HTERT RPE-1 (cell line): ENCODE data around the gene XYLT1.

ENCODE experiments used
- in situ Hi-C: fragments of 300-500 bp; cut with MboI; formaldehyde crosslinking; loops from 4 replicates; pipeline ENCODE4 v1.14.3; 2020; ENCODE audit warnings: low sequenced_read_pairs

Gene XYLT1

DNA sequence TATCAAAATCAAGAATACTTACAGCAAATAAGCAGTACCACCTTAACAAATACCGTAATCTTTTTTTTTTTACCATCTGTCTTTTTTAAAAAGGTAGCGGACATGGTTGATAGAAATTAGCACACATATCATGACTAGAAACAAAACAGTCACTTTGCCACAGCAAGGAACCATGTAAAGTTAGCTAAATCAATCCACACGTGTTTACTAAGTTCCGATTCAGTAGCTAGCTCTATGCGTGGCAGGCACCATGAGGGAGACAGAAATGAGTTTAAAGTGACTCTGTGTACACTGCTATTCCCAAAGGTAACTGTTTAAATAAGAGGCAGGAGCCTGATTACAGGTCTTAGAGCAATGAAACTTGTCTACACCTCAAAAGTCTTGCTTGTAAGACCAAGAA is 108.6 kb downstream of the XYLT1 start:
- in situ Hi-C loops: no loop called here

DNA sequence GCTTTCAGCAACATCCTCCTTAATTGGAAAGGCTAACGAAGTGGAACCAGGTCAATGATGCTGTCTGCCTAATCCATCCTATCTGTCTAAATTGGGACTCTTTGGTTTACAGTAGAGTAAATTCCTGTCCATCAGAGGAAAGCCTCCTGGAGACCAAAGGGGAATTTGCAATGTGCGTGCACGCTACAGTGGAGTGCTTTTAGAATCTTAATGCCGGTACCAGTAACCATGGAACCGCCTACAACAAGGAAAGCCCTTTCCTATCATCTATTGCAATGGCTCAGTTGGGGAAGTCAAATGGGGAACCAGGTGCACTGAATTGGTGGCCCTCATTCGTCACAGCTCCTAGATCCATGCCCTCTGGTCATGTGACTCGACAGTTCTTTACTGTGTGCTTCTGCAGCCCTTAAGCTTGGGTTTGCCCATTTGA is 110.1 kb downstream of the XYLT1 start:
- in situ Hi-C loops: no loop called here

DNA sequence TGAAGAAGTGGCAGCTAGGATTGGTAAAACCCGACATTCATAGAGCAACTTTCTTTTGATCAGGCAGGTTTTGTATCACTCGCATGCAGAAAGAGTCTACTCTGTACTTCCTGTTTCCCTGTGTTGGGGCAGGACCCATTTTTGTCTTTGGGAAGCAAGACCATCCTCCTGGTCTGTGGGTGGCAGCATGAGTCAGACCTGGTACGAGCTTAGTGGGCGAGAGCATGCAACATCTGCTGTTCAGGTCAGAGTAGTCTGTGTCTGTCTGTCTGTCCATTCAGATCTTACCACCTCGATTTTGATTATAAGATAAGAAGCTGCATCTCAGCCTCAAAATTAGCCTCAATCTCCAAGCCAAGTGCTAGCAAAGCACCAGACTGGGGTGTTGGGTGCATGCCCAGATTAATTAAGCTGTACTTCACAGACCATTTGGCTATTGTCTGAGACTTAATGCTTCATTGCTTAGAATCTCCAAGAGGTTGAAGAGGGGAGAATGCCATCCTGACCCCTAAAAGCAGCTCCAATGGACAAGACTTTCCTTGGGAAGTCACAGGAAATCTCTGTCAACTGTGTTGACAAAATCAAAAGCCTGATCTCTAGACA is 110.9 kb downstream of the XYLT1 start:
- in situ Hi-C loops: no loop called here

DNA sequence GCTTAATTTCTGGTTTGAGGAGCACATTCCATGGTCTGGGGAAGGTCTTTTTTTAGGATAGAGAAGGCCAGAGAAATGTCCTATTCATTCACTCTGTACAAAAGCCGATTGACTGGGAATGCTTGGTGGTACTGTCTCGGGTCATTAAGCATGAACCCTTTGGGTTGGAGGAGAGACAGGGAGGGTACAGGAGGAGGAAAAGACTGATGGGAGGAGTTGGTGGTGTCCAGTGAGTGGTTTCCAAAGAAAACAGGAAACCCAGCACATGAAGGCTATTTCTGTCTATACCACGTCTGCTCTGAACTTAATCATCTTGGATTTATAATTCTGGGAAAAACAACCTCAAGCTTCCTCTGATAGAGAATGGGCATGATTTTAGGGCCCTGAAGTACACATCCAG is 111.9 kb downstream of the XYLT1 start:
- in situ Hi-C loops: no loop called here

DNA sequence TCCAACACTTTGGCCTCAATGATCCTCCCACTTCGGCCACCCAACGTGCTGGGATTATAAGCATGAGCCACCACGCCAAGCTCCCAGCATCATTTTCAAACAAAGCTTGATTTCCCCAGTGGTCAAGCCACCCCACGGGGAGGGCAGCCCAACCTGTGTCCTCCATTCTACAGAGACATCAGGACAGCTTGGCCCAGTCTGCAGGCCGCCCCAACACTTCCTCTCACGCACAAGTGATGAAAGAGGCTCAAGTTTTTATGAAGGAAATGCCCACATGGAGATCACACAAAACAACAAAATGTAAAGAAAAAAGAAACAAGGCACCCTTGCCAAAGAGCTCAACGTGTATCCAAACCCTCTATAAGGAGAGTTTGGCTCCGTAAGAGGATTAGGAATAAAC is 112.4 kb downstream of the XYLT1 start:
- in situ Hi-C loops: no loop called here

DNA sequence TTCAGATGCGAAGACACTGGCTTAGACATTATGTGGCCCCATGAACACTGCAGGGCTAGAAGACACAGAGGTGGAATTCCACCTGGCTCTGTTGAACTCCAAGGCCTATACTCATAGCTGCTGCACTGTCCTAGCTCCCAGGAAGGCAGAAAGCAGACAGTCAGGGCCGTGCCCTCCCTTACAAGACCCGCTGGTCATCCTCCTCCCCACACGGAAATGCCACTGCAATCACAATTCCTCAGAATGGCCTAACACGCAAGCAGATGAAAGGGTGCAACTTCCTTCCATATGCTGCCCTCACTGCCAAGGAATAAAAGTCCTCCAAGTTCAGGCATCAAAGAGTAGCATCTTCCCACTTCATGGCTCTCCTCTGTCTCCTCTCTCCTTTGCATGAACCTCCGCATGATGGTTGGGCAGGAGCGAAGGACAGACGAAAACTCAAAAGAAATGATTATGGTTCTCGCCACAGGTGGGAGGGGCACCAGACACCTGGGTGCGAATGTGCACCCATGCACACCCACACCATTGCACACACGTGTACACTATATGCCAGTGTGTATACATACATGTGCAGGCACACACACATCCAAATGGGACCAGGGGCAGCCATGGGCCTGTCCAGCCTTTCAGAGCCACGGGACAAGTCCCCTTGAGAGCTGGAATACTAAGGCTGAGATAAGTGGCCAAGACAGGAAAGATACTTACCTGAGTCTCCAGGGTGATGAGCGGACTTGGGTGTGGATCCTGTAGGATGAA is 113.3 kb downstream of the XYLT1 start:
- in situ Hi-C loops: no loop called here

DNA sequence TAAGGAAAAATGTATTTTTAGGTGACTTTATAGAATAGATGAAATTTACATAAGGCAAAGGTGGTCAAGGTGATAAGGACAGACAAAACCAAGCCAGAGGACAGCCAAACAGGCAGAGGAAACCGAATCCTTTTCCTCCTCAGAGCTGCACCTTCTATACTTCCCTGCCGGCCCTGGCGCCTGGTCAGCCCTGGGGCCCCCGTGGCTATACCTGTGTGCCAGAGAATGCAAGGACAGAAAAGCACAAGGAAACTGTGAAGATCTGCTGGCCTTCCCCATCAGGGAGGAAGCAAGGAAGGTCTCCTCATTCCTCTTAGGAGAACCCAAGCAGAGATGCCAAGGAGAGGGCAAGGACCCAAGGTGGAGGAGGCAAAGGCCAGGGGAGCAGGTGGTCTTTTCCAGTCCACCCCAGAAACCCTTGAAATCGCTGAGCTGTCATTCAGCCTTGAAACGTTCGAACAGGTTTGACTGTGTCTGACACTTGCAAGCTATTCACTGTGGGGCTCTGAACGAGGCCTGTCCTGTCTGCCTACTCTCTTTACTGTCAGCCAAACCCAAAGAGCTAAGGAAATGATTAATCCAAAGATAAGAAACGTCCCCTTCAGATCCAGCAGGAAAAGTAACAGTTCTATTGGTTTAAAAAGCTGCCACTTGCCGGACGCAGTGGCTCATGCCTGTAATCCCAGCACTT is 114.4 kb downstream of the XYLT1 start:
- in situ Hi-C loops: no loop called here

DNA sequence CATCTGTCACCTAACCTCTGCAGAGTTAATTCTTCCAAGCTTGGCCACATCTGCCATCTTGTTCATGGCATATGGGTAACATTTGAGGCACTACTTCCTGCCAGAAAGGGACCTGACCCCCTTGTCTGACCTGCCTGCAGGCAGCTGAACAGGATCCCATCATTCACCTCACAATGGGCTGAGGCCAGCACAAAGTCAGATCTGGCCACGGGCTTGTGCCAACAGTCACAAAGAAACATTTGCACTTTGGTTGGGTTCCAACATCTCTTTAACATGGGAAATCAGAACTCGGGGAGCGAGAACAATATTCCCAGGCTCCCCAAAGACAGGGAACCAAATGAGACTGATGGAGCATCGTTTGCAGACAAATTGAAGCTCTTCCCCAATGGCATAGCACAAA is 116.1 kb downstream of the XYLT1 start:
- in situ Hi-C loops: no loop called here

DNA sequence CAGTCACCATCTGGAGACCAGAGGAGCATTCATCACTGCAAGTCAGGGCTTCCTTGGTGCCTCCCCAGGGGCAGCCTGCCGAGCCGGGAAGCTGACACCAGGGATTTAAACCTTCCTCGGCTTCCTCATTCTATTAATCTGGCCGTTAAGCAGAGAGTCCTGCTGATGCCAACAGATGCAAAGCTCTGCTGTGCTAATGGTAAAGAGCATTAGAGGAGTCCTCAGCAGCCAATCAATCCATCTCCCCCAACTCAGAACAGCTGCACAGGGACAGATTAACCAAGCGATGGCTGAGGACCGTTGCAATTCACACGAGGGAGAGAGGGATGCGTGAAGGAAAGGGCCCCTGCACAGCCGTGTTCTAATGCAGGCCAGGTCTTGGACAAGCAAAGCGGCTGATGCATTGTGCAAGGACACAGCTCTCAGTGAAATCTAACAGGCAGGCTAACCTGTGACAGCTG is 116.6 kb downstream of the XYLT1 start:
- in situ Hi-C loops: no loop called here

DNA sequence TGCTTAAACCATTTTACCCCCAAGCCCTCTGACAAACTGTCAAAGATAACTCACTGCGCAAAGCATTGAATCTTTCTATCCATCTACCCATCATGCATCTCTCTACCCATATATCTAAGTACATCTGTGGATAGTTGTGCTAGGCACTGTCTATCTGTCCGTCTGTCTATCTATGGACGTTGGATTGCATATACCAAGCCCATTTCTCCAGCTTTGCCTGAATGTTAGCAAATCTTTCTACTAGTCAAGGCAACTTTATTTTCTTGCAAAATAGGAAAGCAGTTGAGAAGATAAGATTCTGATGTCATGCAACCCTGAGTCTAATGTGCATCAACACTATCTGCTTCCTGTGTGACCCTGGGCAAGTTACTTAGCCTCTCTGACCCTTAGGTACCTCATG is 117.2 kb downstream of the XYLT1 start:
- in situ Hi-C loops: no loop called here

DNA sequence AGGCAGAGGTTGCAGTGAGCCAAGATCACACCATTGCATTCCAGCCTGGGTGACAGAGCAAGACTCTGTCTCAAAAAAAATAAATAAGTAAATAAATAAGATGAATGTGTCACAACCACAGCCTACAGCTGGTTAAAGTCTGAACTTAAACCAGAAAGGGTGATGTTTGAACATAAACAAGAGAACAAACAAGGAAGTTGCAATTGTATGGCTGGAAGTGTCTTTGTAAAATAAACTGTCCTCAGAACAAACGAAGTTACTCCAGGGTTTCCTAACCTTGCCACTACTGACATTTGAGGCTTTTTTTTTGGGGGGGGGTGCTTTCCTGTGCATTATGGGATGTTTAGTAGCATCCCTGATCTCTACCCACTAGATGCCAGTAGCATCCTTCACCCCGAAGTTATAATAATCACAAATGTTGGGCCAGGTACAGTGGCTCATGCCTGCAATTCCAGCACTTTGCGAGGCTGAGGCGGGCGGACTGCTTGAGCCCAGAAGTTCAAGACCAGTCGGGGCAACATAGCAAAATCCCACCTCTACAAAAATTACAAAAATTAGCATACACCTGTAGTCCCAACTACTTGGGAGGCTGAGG is 119.2 kb downstream of the XYLT1 start:
- in situ Hi-C loops: no loop called here

DNA sequence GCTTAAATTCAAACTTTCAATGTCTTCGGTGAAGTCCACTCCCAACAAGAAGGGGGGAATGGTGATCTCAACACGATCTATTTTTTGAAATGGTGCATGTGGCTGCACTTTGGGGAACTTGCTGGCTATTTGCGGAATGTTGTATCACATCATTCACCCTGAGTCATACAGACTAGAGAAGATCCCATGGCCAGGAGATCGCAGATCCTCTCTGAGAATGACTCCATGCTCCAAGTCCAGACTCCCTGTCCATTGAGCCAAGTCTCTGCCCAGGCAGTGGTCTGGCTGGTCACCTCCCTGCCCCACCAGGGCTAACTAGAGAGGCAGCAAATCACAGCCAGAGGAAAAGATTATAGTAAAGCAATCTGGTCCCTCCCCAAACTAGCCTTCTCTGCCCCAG is 120.6 kb downstream of the XYLT1 start:
- in situ Hi-C loops: no loop called here

DNA sequence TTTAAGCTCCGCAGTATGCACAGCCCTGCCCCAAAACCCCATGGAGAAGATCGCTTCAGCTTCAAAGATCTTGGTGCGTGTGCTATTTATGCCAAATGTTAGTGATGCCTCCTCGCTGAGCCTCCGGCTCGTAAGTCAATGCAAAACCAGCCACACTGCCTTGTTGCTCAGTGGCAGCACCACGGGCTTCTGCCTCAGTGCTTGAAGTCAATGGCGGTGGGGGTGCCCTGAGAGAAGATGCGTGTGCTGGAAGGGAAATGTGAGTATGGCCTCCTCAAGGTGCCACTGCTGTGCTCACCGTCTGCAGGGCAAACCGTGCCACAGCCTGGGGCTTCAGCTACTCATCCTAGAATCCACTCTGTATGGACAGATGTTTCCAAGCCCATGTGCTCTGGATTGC is 121.9 kb downstream of the XYLT1 start:
- in situ Hi-C loops: no loop called here

DNA sequence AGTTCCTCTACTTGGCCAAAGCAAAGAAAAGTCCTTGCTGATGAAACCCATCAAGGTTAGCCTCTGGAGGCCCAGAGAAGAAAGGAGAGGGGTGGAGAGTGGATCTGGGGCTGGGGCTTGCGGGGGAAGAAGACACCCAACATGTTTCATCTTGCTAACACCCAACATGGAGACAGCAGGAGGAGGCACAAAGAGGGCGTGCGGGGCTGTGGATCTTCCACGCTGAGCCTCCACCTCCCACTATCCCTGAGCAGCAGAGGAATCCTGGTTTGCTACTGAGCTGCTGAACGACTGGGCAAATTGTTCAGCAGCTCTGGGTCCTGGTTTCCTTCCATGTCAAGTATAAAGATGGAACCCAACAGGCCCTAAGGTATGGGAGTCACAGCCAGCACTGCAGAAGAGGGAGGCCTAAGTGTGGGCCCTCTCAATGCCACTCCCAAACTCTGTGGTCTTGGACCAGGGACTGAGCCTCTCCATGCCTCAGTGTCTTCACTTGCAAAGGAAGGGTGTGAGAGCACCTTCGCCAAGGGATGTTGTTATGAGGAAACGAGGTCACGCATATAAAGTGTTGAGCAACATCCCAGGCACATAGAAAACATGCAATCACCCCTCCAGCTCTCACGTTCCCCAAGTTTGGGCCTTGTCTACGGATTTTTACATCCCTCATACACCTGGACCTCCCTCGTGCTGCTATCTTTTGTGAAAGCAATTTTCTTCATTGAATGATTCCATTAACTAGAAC is 122.5 kb downstream of the XYLT1 start:
- in situ Hi-C loops: no loop called here

DNA sequence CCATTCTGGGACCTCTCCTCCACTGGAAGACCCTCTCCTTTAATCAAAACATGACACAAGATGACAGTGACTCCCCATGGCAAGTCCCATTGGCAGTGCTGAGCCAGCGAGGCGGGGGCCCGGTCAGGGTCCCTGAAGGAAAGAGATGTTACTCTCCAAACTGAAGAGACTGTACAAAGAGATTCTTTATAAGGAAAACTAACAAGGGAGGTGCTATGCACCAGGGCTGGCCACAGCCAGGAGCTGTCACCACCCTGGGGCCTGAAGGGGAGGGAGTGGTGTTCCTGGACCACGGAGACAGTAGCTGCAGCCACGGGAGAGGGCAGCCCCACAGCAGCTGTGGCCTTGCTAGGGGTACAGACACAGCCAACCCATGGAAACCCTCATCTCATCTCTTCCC is 123.1 kb downstream of the XYLT1 start:
- in situ Hi-C loops: no loop called here

DNA sequence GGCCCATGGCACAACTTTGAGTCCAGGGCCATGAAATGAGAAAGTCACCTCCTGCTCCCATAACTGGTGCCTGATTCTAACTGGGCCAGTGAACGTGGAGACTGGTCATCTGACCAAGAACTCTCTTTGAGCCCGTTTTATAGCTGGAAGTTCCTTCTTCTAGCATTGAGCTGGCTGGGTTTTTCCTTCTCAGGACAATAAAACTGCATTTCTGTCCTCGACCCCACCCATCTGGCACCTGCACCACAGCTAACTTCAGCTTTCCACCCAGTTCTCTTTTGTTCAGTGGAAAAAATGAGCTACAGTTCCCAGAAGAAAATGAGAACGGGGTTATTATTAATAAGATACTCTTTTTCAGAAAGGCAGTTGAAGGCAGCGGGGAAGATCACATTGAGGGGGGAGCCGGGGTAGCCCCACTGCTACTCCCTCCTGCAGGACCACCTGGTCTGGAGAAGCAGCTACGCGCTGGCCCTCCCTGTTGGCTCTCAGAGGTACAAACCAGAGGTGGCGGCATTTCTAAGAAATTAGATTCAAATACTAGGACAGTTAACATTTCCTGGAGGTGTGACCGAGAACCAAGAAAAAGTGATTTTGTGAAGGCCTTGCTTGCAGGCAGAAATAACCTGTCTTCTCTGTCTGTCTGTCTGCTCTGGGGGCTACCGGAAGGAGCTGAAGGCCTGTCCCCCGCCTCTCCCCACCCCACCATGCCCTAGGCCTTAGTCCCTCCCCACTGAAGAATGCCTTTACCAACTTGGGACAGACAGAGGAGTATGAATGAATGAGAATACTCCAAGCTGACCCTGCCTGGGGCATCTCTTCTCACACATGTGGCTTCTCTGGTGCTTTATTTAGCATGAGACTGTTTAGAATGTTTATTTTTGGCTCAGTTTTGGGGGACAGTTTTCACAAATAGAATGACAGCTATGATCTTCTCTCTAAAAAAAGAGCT is 123.9 kb downstream of the XYLT1 start:
- in situ Hi-C loops: no loop called here

DNA sequence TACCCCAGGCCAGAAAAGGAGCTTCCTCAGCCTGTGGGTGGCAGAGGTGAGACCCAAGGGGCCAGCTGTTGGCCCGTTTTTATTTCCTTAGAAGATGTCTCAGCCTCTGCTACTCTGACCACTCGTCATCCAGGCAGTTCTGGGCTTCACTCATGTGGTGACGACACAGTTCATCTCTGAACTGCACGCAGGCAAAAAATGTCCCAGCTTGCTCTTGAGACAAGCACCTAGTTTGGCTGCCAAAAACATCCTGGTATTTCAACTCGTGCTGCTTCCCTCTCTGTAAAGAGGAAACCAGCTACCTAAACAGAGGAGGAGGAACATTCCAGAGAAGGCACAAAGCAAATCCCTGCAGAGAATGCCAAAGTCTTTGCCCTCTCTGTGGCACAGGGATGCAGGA is 125.7 kb downstream of the XYLT1 start:
- in situ Hi-C loops: no loop called here

DNA sequence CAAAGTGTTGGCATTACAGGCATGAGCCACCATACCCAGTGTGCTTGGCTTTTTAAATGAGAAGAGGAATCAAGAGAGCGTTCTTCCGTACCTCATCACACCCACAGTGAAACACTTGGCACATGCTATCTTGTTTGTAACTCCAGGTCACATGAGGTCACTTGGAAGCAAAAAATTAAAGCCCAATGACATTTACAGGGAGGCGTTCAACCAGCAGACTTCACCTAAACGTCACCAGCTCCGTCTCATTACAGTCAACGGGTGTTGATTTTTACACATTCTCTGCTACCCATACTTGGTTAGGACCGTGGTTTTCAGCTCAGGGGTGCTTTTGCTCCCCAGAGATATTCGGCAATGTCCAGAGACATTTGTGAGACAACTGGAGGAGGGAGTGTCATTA is 127.0 kb downstream of the XYLT1 start:
- in situ Hi-C loops: no loop called here

DNA sequence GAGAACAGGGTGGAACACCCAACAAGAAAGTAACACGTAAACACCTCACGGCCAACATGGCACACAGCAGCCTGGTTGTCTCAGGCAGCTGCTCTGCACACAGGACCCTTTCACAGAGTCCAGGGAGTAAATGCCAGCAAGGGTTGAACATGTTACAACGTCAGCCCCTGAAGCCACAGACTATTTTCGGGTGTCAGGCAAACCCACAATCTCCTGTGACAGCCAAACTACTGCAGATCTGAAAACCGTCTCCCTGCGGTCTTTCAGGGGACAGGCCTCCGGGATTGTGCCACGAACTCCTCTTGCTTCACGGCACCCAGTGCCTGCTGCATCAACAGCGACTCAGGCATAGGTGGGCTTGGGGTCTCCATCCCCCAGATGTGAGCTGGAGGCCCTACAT is 127.7 kb downstream of the XYLT1 start:
- in situ Hi-C loops: no loop called here

DNA sequence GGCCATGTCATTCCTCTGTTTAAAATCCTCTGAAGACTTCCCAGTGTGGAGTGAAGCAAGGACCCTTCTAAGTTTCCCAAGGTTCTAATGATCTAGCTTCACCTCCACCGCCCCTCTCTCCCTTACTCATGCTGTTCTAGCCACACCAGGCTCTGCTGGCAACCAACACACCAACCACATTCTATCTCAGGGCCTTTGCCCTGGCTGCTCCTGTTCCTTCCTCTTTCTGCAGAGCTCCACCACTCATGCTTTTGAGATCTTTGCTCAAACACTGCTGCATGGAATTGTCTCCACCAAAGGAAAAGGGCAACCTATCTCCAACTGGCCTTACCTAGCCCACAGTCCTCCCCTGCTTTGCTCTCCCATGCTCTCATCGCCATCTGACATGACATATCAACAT is 128.7 kb downstream of the XYLT1 start:
- in situ Hi-C loops: no loop called here
